ENCODE results near the gene TCF25.

- TF ChIP-seq POLR2A (IDR thresholded peaks at IDR 0.05; ENCODE audit: low read length) (no peak), GATA1 (IDR thresholded peaks at IDR 0.05; ENCODE audit: low read depth, low read length) (no peak)
Observed at GRCh38 chr16:89827383-89828198, 45.8 kb upstream of the TCF25 start.

Data from erythroblast (primary cell).